ENCODE data around the gene KDM4B. TPM values are rescaled to one million over a fixed set of nuclear protein-coding genes. Genes with fewer than 3 reads are reported as not detected.
"Not testable (repeated sequence)": the region's sequence is repeated elsewhere in the genome, so short reads cannot be mapped to it uniquely, and the experiment has no call there.

KDM4B gene
- 10 to 100 TPM; 31.2 to 42.3 TPM for total RNA-seq

DNA sequence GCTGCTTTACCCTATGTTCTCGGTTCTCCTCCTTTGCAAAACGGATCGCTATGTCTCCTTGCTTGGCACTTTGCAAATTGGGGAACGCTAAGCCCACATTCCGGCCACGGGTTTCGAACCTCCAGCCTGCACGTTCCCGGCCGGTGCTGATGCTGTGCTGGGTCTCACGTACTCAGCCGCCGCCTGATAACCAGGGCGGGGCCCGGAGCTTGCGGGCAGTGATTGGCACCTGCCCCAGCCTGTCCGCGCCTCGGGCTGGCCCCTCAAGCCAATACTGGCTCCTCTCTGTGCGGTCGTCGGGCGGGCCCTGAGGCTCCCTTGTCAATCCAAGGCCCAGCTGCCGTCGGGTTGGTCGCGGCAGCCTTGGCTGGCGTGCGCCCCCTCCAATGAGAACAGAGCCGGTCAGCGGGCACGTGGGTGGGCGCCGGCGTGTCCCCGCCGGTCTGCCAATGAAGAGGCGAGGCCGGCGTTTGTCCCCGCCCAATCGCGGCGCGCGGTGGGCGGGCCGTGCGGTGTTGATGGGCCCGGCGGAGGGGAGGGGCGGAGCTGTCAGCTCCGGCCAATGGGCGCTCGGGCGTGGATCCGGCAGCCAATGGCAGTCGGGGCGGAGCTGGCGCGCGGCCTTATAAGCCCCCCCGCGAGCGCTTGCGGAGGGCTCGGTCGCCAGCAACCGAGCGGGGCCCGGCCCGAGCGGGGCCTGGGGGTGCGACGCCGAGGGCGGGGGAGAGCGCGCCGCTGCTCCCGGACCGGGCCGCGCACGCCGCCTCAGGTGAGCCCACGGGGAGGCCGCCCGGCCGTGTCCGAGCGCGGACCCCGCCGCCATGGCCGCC, at the start of gene KDM4B:
KDM4B (plus strand) TSS at position 652 of the 830 bp plus-strand sequence. CDS start 63,778 bp downstream, outside the sequence.
- H3K9me3 Mint-ChIP-seq (ENCODE audit: low read depth) = no peaks in the 10 kb centered on the region
- CTCF ChIA-PET = interaction anchor here (0.7 to 3.5 kb wide), 12 partner anchors 9 to 335 kb away, joined by 3 to 17 read pairs (median 3); no protein-coding TSS in a partner anchor

DNA sequence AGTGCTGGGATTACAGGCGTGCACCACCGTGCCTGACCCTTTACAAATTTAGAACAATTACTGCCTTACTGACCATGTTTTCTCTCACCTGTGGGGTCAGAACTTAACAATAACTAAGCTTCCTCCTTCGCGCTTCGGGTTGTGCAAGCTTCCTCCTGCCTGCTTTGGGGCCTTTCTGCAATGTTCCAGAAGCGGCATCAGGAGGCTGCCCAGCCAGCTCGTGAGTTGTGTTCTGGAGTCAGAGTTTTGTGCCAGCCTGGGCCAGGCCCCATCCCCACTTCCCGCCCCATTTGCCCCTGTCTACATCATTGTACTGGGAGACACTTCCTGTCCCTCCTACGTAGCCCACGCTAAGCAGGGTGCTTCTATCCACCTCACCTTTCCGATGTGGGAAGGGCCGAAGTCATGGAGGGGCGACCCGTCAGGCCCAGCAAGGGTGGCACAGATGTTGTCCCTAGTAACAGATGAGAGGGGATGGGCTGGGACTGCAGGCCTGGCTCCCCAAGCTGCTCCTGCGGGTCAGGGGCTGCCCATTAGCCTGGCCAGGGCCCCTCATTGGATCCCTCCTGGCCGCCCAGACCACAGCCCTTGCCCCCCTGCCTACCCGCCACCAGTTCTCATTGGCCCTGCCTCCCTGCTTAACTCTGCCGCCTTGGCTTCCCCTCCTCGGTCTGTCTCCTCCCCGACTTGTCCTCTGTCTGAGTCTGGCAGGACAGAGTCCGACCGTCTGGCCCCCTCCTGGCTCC, 46.2 kb upstream of the KDM4B start:
- H3K27me3 Mint-ChIP-seq = no peaks in the 10 kb centered on the region
- H3K27ac Mint-ChIP-seq = peak overlapping the region; percentile 40
- no peak for ATAC-seq
- peaks cover 15% of the 10 kb centered on the region for H3K4me1 Mint-ChIP-seq
- no peaks in the 10 kb centered on the region for H3K9me3 Mint-ChIP-seq (ENCODE audit: low read depth)
- CTCF ChIA-PET = interaction anchor here (1.4 kb wide), 1 partner anchor 10 kb away, joined by 5 read pairs; no protein-coding TSS in a partner anchor
- no peak overlapping the region for H3K4me3 Mint-ChIP-seq
- H3K36me3 Mint-ChIP-seq = peaks cover 28% of the 10 kb centered on the region
- no peak for DNase-seq

More for the DNA sequence above, at the start of gene KDM4B:
- Mint-ChIP-seq H3K27me3 (no peaks in the 10 kb centered on the region), H3K4me3 (peak within 1 kb of the TSS; percentile 87), H3K36me3 (peaks cover 17% of the 10 kb centered on the region), H3K27ac (peak within 1 kb of the TSS; percentile 93), H3K4me1 (peaks cover 38% of the 10 kb centered on the region)
- ATAC-seq (peak; percentile 96), DNase-seq (peak; percentile 99)

GRCh38 chr19:4923276-4923747, 45.6 kb upstream of the KDM4B start:
- ATAC-seq = no peak
- Mint-ChIP-seq H3K36me3 (peaks cover 25% of the 10 kb centered on the region), H3K27ac (no peak overlapping the region), H3K4me1 (peaks cover 13% of the 10 kb centered on the region), H3K27me3 (no peaks in the 10 kb centered on the region), H3K9me3 (ENCODE audit: low read depth) (no peaks in the 10 kb centered on the region), H3K4me3 (no peak overlapping the region)
- DNase-seq = no peak
- CTCF ChIA-PET = interaction anchor here (1.4 kb wide), 1 partner anchor 10 kb away, joined by 5 read pairs; no protein-coding TSS in a partner anchor

- Mint-ChIP-seq H3K4me1 (peaks cover 5% of the 10 kb centered on the region), H3K27ac (no peak overlapping the region), H3K4me3 (no peak overlapping the region), H3K27me3 (no peaks in the 10 kb centered on the region), H3K36me3 (peaks cover 37% of the 10 kb centered on the region), H3K9me3 (ENCODE audit: low read depth) (no peaks in the 10 kb centered on the region)
- DNase-seq (no peak), ATAC-seq (no peak)
- CTCF ChIA-PET = no interaction called here
Observed at GRCh38 chr19:4929186-4929585, 39.7 kb upstream of the KDM4B start.

DNA sequence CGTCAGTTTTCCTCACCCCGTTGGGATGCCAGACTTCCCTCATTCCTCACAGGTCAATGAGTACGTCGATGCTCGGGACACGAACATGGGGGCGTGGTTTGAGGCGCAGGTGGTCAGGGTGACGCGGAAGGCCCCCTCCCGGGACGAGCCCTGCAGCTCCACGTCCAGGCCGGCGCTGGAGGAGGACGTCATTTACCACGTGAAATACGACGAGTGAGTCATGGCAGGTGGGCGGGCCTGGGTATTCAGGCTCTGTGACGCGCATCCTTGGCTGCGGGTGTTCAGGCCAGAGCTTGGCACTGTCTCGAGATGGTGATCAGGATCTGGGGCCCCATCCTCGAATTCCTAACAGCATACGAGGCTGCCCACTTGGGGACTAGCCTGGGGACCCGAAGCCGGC, 38.2 kb upstream of the KDM4B start:
- Mint-ChIP-seq H3K27me3 (no peaks in the 10 kb centered on the region), H3K36me3 (peaks cover 45% of the 10 kb centered on the region), H3K4me3 (no peak overlapping the region), H3K27ac (no peak overlapping the region), H3K4me1 (peaks cover 1% of the 10 kb centered on the region), H3K9me3 (ENCODE audit: low read depth) (no peaks in the 10 kb centered on the region)
- DNase-seq (no peak), ATAC-seq (no peak)
- CTCF ChIA-PET = no interaction called here

- ATAC-seq = no peak
- no peaks in the 10 kb centered on the region for H3K4me1 Mint-ChIP-seq
- no peak overlapping the region for H3K27ac Mint-ChIP-seq
- H3K4me3 Mint-ChIP-seq = no peak overlapping the region
- no peaks in the 10 kb centered on the region for H3K27me3 Mint-ChIP-seq
- CTCF ChIA-PET = no interaction called here
- peaks cover 54% of the 10 kb centered on the region for H3K36me3 Mint-ChIP-seq
- DNase-seq = no peak
- no peaks in the 10 kb centered on the region for H3K9me3 Mint-ChIP-seq (ENCODE audit: low read depth)
Observed at GRCh38 chr19:4932711-4933110, 36.2 kb upstream of the KDM4B start.

GRCh38 chr19:4933528-4933927, 35.4 kb upstream of the KDM4B start:
- ATAC-seq = no peak
- H3K4me1 Mint-ChIP-seq = no peaks in the 10 kb centered on the region
- peaks cover 60% of the 10 kb centered on the region for H3K36me3 Mint-ChIP-seq
- DNase-seq = no peak
- H3K9me3 Mint-ChIP-seq (ENCODE audit: low read depth) = no peaks in the 10 kb centered on the region
- CTCF ChIA-PET = interaction anchor here (0.7 kb wide), 1 partner anchor 104 kb away, joined by 3 read pairs; no protein-coding TSS in a partner anchor
- no peaks in the 10 kb centered on the region for H3K27me3 Mint-ChIP-seq
- H3K4me3 Mint-ChIP-seq = no peak overlapping the region
- H3K27ac Mint-ChIP-seq = no peak overlapping the region

DNA sequence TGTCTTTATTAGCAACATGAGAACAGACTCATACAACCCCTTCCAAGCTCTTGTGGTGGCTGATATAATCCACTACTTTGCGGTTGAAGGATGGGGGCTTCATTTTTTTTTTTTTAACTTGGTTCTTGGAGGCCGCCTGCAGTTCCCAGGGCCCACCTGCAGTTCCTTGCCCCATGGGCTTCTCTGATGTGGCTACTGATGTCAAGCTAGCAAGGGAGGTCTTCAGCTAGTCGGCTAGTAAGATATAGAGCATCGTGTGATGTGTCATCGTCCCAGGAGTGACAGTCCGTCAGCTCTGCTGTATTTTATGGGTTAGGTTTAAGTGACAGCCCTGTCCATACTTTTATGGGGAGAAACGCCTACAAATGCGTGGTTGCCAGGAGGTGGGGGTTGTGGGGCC, 33.5 kb upstream of the KDM4B start:
- no peaks in the 10 kb centered on the region for H3K4me1 Mint-ChIP-seq
- CTCF ChIA-PET = interaction anchor here (1.1 kb wide), 1 partner anchor 62 kb away, joined by 3 read pairs; no protein-coding TSS in a partner anchor
- ATAC-seq (no peak), DNase-seq (no peak)
- no peak overlapping the region for H3K4me3 Mint-ChIP-seq
- H3K27ac Mint-ChIP-seq = no peak overlapping the region
- no peaks in the 10 kb centered on the region for H3K9me3 Mint-ChIP-seq (ENCODE audit: low read depth)
- H3K36me3 Mint-ChIP-seq = peaks cover 59% of the 10 kb centered on the region
- no peaks in the 10 kb centered on the region for H3K27me3 Mint-ChIP-seq

DNA sequence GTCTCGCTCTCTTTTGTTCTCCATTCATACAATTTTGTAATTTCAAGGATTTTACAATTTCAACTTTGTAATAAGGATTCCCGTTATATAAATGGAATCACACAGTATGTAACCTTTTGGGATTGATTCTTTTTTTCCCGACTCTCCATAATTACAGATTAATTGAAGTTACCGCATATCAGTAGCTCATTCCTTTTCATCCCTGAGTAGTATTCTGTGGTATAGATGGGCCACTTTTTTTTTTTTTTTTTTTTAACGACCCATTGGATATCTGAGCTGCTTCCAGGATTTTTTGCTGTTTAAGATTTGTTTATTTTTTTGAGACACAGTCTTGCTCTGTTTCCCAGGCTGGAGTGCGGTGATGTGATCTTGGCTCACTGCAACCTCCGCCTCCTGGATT, 31.9 kb upstream of the KDM4B start:
- ATAC-seq = no peak
- peaks cover 56% of the 10 kb centered on the region for H3K36me3 Mint-ChIP-seq
- CTCF ChIA-PET = interaction anchor here (1.1 kb wide), 1 partner anchor 11 kb away, joined by 3 read pairs; no protein-coding TSS in a partner anchor

GRCh38 chr19:4938461-4938860, 30.5 kb upstream of the KDM4B start:
- DNase-seq; H3K27ac Mint-ChIP-seq; H3K27me3 Mint-ChIP-seq; H3K4me3 Mint-ChIP-seq; H3K4me1 Mint-ChIP-seq; H3K9me3 Mint-ChIP-seq (ENCODE audit: low read depth); ATAC-seq; CTCF ChIA-PET: not testable (repeated sequence)
- H3K36me3 Mint-ChIP-seq = peaks cover 49% of the 10 kb centered on the region

More for the DNA sequence above, 31.9 kb upstream of the KDM4B start:
- Mint-ChIP-seq H3K9me3 (ENCODE audit: low read depth) (no peaks in the 10 kb centered on the region), H3K27me3 (no peaks in the 10 kb centered on the region), H3K4me1 (no peaks in the 10 kb centered on the region), H3K27ac (no peak overlapping the region), H3K4me3 (no peak overlapping the region)
- no peak for DNase-seq

DNA sequence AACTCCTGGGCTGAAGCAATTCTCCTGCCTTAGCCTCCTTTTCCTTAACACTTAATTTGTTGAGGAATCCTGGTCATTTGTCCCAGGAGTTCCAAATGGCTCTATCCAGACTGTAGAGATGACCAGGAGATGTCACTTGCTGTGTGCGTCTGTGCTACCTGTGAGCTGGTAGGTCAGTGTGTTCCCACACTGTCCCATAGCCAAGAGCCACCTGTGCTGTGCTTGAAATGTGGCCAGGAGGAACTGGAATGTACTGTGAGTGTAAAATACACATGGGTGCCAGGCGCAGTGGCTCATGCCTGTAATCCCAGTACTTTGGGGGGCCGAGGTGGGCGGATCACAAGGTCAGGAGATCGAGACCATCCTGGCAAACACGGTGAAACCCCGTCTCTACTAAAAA, 29.4 kb upstream of the KDM4B start:
- peaks cover 47% of the 10 kb centered on the region for H3K36me3 Mint-ChIP-seq

DNA sequence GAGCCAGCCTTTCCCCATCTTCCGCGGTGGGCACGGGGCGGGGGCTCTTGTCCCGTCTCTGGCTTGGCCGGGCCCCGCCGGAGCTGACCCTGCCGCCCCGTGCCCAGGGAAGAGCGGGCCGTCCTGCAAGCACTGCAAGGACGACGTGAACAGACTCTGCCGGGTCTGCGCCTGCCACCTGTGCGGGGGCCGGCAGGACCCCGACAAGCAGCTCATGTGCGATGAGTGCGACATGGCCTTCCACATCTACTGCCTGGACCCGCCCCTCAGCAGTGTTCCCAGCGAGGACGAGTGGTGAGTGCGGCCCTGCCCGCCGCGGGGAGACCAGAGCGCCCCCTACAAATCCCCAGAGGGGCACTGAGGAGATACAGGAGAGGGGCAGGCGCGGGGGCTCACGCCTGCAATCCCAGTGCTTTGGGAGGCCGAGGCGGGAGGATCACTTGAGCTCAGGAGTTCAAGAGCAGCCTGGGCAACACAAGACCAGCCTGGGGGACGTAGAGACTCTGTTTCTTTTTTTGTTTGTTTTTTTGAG, 27.2 kb upstream of the KDM4B start:
- H3K4me3 Mint-ChIP-seq; DNase-seq; H3K4me1 Mint-ChIP-seq; ATAC-seq; H3K9me3 Mint-ChIP-seq (ENCODE audit: low read depth); CTCF ChIA-PET; H3K27ac Mint-ChIP-seq; H3K27me3 Mint-ChIP-seq: not testable (repeated sequence)
- H3K36me3 Mint-ChIP-seq = peaks cover 47% of the 10 kb centered on the region

More for the DNA sequence above, 29.4 kb upstream of the KDM4B start:
- Mint-ChIP-seq H3K4me1 (no peaks in the 10 kb centered on the region), H3K4me3 (no peak overlapping the region), H3K27me3 (no peaks in the 10 kb centered on the region), H3K27ac (no peak overlapping the region), H3K9me3 (ENCODE audit: low read depth) (no peaks in the 10 kb centered on the region)
- DNase-seq (no peak), ATAC-seq (no peak)
- CTCF ChIA-PET = interaction anchor here (1.0 to 1.2 kb wide), 2 partner anchors 27 to 92 kb away, joined by 3 to 4 read pairs; no protein-coding TSS in a partner anchor

GRCh38 chr19:4950650-4951049, 18.3 kb upstream of the KDM4B start:
- ATAC-seq; H3K27me3 Mint-ChIP-seq; H3K9me3 Mint-ChIP-seq (ENCODE audit: low read depth); H3K4me3 Mint-ChIP-seq; DNase-seq; H3K4me1 Mint-ChIP-seq; CTCF ChIA-PET; H3K27ac Mint-ChIP-seq: not testable (repeated sequence)
- peaks cover 55% of the 10 kb centered on the region for H3K36me3 Mint-ChIP-seq

Measured in activated CD8-positive, alpha-beta memory T cell treated with anti-CD3 and anti-CD28 coated beads, Interleukin-2, amount 10 ng/mL, durations not matched to agents 7 days and 5 days (primary cell).